Cardiac muscle cell (in vitro differentiated cells and primary cell): Measurements from ENCODE around the gene COG7. TPM values are rescaled to one million over a fixed set of nuclear protein-coding genes. Genes with fewer than 3 reads are reported as not detected.
"Not testable (repeated sequence)": the region's sequence is repeated elsewhere in the genome, so short reads cannot be mapped to it uniquely, and the experiment has no call there.

ENCODE experiments used
- DNase-seq, 2 donors: peaks; one replicate each; pipeline versions ENCODE4 v3.0.0 to v3.0.0-alpha.2; 2010 to 2017; ENCODE audit warnings: low read depth in 1 of 2, low spot score in 1 of 2
- H3K27ac ChIP-seq: fragments of 200-600 bp; sonication (generic); 2 replicates; pipeline ENCODE4 v1.5.1; 2016
- H3K27me3 ChIP-seq: fragments of 200-600 bp; sonication (generic); 2 replicates; pipeline ENCODE4 v1.6.0; 2016; ENCODE audit warnings: control low read depth
- H3K36me3 ChIP-seq: fragments of 200-600 bp; sonication (generic); 2 replicates; pipeline ENCODE4 v1.5.1; 2016; ENCODE audit warnings: control low read depth
- H3K4me1 ChIP-seq: fragments of 200-600 bp; sonication (generic); 2 replicates; pipeline ENCODE4 v1.8.1; 2017; ENCODE audit warnings: low read depth, mild to moderate bottlenecking, mixed run types
- H3K4me3 ChIP-seq: fragments of 200-600 bp; sonication (generic); 2 replicates; pipeline ENCODE4 v1.5.1; 2016; ENCODE audit warnings: mild to moderate bottlenecking
- H3K9me3 ChIP-seq: fragments of 200-600 bp; sonication (generic); 2 replicates; pipeline ENCODE4 v1.5.1; 2017; ENCODE audit warnings: low read depth, mild to moderate bottlenecking, control low read depth
- polyA plus RNA-seq: library from polyadenylated mRNA; unstranded; fragments of >200 nt; fragmentation: Nextera tagmentation; extraction: Ambion mirVana; gene quantifications from 2 replicates; pipeline ENCODE4 v1.2.1, GENCODE V29; 2016
- total RNA-seq: library from RNA; depleted of rRNA; stranded (reverse); fragments of >200 nt; gene quantifications from 2 replicates; pipeline ENCODE4 v1.2.3, GENCODE V29; 2016
- TF ChIP-seq, protein P1 (sequence below): IDR thresholded peaks from 2 replicates; pipeline ENCODE4 v1.5.1; 2012; ENCODE audit warnings: low read depth, mild to moderate bottlenecking, low read length

Gene COG7
- total and polyA plus RNA-seq, 2 experiments from 2014 or later = 10.6 to 23.5 TPM

DNA sequence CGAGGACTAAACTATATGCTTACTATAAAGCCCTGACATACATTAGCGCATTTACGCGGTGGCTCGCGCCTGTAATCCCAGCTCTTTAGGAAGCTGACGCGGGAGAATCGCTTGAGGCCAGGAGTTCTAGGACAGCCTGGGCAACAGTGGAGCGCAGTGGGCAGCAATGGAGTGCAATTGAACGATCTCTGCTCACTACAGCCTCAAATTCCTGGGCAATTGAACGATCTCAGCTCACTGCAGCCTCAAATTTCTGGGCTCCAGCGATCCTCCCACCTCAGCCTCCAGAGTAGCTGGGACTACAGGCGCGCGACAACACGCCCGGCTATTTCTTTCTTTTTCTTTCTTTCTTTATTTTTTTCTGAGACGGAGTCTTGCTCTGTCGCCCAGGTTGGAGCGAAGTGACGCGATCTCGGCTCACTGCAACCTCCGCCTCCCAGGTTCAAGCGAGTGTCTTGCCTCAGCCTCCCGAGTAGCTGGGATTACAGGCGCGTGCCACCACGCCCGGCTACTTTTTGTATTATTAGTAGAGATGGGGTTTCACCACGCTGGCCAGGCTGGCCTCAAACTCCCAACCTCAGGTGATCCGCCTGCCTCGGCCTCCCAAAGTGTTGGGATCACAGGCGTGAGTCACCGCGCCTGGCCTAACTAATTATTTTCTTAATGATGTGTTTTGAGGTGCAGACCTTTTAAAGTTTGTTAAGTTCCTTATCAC, 506 bp upstream of the COG7 start:
- TF ChIP-seq, protein P1, sequence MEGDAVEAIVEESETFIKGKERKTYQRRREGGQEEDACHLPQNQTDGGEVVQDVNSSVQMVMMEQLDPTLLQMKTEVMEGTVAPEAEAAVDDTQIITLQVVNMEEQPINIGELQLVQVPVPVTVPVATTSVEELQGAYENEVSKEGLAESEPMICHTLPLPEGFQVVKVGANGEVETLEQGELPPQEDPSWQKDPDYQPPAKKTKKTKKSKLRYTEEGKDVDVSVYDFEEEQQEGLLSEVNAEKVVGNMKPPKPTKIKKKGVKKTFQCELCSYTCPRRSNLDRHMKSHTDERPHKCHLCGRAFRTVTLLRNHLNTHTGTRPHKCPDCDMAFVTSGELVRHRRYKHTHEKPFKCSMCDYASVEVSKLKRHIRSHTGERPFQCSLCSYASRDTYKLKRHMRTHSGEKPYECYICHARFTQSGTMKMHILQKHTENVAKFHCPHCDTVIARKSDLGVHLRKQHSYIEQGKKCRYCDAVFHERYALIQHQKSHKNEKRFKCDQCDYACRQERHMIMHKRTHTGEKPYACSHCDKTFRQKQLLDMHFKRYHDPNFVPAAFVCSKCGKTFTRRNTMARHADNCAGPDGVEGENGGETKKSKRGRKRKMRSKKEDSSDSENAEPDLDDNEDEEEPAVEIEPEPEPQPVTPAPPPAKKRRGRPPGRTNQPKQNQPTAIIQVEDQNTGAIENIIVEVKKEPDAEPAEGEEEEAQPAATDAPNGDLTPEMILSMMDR = no peak
- H3K27ac ChIP-seq = no peak overlapping the region
- no peaks in the 10 kb centered on the region for H3K27me3 ChIP-seq
- H3K4me1 ChIP-seq = peaks cover 6% of the 10 kb centered on the region
- peaks cover 7% of the 10 kb centered on the region for H3K36me3 ChIP-seq
- DNase-seq = no peak
- H3K4me3 ChIP-seq = peak overlapping the region; percentile 81
- H3K9me3 ChIP-seq = no peaks in the 10 kb centered on the region

DNA sequence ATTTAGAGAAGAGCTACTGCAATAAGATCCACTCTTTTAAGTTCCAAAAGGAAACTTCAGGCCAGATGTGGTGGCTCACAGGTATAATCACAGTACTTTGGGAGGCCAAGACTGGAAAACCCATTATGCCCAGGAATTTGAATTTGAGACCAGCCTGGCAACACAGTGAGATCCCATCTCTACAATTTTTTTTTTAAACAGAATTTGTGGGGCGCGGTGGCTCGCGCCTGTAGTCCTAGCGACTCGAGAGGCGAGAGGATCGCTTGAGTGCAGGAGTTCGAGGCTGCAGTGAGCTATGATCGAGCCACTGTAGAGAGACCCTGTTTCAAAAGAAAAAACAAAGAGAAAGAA, 793 bp downstream of the COG7 start:
- H3K9me3 ChIP-seq = no peaks in the 10 kb centered on the region
- peaks cover 6% of the 10 kb centered on the region for H3K4me1 ChIP-seq
- H3K4me3 ChIP-seq = peak overlapping the region; percentile 81
- no peak overlapping the region for H3K27ac ChIP-seq
- no peaks in the 10 kb centered on the region for H3K27me3 ChIP-seq
- TF ChIP-seq, protein P1 = no peak
- peaks cover 7% of the 10 kb centered on the region for H3K36me3 ChIP-seq
- peak in 1 of 2 donors; percentile 3 for DNase-seq

DNA sequence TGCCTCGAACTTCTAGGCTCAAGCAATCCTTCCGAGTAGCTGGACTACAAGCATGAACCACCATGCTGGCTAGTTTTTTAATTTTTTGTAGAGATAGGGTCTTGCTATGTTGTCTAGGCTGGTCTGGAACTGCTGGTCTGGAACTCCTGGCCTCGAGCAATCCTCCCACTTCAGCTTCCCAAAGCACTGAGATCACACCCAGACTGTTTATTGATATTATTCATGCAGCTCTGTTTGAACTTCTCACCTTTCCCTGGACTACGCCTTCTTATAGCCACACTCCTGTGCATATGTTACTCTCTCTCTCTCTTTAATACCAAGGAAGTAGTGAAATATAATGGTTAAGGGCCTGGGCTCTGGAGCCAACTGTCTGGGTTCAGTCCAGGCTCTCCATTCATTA, 4.6 kb downstream of the COG7 start:
- H3K4me1 ChIP-seq = peaks cover 6% of the 10 kb centered on the region
- TF ChIP-seq, protein P1 = no peak
- H3K4me3 ChIP-seq = no peak overlapping the region
- no peak for DNase-seq
- no peaks in the 10 kb centered on the region for H3K9me3 ChIP-seq
- H3K27me3 ChIP-seq = no peaks in the 10 kb centered on the region
- H3K36me3 ChIP-seq = peaks cover 5% of the 10 kb centered on the region
- H3K27ac ChIP-seq = no peak overlapping the region

DNA sequence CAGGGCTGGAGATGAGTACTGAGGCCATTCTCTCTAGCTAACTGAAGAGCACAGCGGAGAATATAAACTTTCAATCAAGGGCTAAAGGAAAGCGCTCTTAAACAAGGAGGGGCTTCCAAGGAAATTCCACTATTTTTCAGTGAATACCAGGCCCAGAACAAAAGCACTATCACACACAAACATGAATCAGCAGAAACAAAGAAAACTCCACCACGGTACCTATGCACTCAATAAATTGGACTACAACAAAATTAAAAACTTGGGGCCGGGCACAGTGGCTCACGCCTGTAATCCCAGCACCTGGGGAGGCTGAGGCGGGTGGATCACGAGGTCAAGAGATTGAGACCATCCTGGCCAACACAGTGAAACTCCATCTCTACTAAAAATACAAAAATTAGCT, 15.4 kb downstream of the COG7 start:
- peaks cover 18% of the 10 kb centered on the region for H3K36me3 ChIP-seq
- not testable (repeated sequence) for H3K27me3 ChIP-seq, H3K4me1 ChIP-seq, H3K9me3 ChIP-seq, DNase-seq, H3K4me3 ChIP-seq, H3K27ac ChIP-seq

DNA sequence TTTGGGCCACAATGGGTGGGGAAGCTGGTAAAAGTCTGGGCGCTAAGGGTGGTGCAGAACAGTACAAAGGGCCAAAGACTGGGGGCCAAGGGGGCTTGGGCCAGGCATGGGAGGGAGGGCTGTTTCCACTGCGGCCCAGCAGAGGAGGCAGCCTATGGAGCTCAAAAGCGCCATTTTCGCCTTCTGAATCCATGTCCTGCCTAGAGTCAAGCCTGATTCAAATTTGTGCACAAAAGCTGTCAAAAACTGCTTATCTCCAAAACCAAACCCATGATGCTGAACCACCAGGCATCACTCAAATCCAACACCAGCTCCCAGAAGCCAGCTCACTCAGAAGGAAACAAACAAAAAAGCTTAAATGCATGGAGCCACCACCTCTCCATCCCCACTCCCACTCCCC, 16.0 kb downstream of the COG7 start:
- no peak for DNase-seq
- no peak overlapping the region for H3K4me3 ChIP-seq
- H3K9me3 ChIP-seq = no peaks in the 10 kb centered on the region
- H3K27me3 ChIP-seq = no peaks in the 10 kb centered on the region
- TF ChIP-seq, protein P1 = no peak
- H3K4me1 ChIP-seq = no peaks in the 10 kb centered on the region
- H3K27ac ChIP-seq = no peak overlapping the region
- peaks cover 19% of the 10 kb centered on the region for H3K36me3 ChIP-seq

DNA sequence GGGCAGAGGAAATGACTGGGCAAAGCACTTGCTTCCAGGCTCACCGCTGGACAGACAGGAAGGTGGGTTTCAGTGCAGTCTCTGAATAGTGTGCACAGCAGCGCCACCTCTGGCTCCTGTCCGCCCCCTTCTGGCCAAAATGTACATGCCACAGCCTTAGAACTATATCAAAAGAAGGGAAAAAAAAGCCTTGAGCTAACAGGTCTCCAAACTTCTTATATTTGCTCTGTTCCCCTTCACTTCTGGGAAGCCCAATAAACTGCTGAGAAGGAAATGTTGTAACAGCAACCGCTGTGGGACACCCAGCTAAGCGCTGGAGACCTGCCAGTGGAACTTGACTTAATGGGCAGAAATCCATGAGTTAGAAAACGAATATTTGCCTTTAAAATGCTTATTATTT, 17.5 kb downstream of the COG7 start:
- H3K4me1 ChIP-seq = no peaks in the 10 kb centered on the region
- no peak overlapping the region for H3K27ac ChIP-seq
- TF ChIP-seq, protein P1 = peak; percentile 91
- H3K4me3 ChIP-seq = no peak overlapping the region
- no peaks in the 10 kb centered on the region for H3K27me3 ChIP-seq
- peak; percentile 67 to 68 for DNase-seq
- H3K36me3 ChIP-seq = peaks cover 18% of the 10 kb centered on the region
- H3K9me3 ChIP-seq = no peaks in the 10 kb centered on the region
